ENCODE measurements around the gene FAM13C. TPM values are rescaled to one million over a fixed set of nuclear protein-coding genes. Genes with fewer than 3 reads are reported as not detected.

The FAM13C gene
- total RNA-seq, 2 donors from 2014 or later: 5.4 to 9.6 TPM

- 37 to 49% methylated on average over 3 of the region's 3 CpGs for WGBS, 2 donors
- intact Hi-C loops (cut with DNase I): no loop called here
Observed at GRCh38 chr10:59384761-59385160, 22.4 kb upstream of the FAM13C start.

GRCh38 chr10:59383908-59384307, 21.6 kb upstream of the FAM13C start:
- Histone ChIP-seq H3K36me3 (replicated peaks in 1 of 2; ENCODE audit: insufficient read depth in 1 of 2, low read depth in 2 of 2) (no peaks in the 10 kb centered on the region), H3K4me1 (no peaks in the 10 kb centered on the region), H3K9me3 (no peaks in the 10 kb centered on the region), H3K27me3 (no peaks in the 10 kb centered on the region), H3K4me3 (no peak overlapping the region), H3K27ac (no peak overlapping the region)
- 59 to 60% methylated on average over 3 of the region's 3 CpGs for WGBS, 2 donors
- intact Hi-C loops (cut with DNase I): no loop called here
- no peak for DNase-seq
- ATAC-seq: no peak
- TF ChIP-seq CTCF (IDR thresholded peaks at IDR 0.05) (no peak), POLR2A (IDR thresholded peaks at IDR 0.05) (no peak)

More at GRCh38 chr10:59384761-59385160, 22.4 kb upstream of the FAM13C start:
- H3K27ac ChIP-seq: no peak overlapping the region
- DNase-seq (no peak), ATAC-seq (no peak)
- no peaks in the 10 kb centered on the region for H3K27me3 ChIP-seq
- no peaks in the 10 kb centered on the region for H3K9me3 ChIP-seq
- H3K4me3 ChIP-seq: no peak overlapping the region
- no peaks in the 10 kb centered on the region for H3K36me3 ChIP-seq (replicated peaks in 1 of 2; ENCODE audit: insufficient read depth in 1 of 2, low read depth in 2 of 2)
- H3K4me1 ChIP-seq: no peaks in the 10 kb centered on the region
- TF ChIP-seq POLR2A (IDR thresholded peaks at IDR 0.05): no peak
- no peak for TF ChIP-seq CTCF (IDR thresholded peaks at IDR 0.05)

DNA sequence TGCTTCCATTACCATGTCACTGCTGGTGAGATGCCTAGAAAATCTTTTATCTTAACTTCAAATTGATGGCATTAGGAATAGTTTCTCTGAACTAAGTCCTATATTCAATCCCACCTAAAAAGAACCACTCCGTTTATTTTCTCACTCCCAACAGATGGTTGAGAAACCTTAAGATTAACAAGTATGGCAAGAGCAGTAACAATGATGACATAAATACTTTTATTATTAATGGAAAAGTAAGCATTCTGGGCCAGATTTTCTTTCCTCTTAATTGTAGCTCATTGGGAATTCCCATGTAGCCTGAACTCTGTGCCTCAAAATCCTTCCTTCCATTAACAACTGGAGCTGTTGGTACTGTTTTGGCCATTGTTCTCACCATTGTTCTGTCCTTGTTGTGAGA, 21.1 kb upstream of the FAM13C start:
- DNase-seq: no peak
- 53 to 57% methylated on average over 1 of the region's 1 CpG for WGBS, 2 donors

GRCh38 chr10:59382831-59383295, 20.5 kb upstream of the FAM13C start:
- Histone ChIP-seq H3K4me3 (no peak overlapping the region), H3K4me1 (no peaks in the 10 kb centered on the region), H3K27ac (no peak overlapping the region), H3K9me3 (no peaks in the 10 kb centered on the region), H3K36me3 (replicated peaks in 1 of 2; ENCODE audit: insufficient read depth in 1 of 2, low read depth in 2 of 2) (no peaks in the 10 kb centered on the region), H3K27me3 (no peaks in the 10 kb centered on the region)
- intact Hi-C loops (cut with DNase I): no loop called here
- DNase-seq: peak in 1 of 4 donors; percentile 4
- TF ChIP-seq POLR2A (IDR thresholded peaks at IDR 0.05) (no peak), CTCF (IDR thresholded peaks at IDR 0.05) (no peak)
- 38 to 39% methylated on average over 3 of the region's 3 CpGs for WGBS, 2 donors
- peak; percentile 38 for ATAC-seq

More for the DNA sequence above, 21.1 kb upstream of the FAM13C start:
- no peak overlapping the region for H3K27ac ChIP-seq
- no peak overlapping the region for H3K4me3 ChIP-seq
- no peaks in the 10 kb centered on the region for H3K27me3 ChIP-seq
- no peaks in the 10 kb centered on the region for H3K36me3 ChIP-seq (replicated peaks in 1 of 2; ENCODE audit: insufficient read depth in 1 of 2, low read depth in 2 of 2)
- intact Hi-C loops (cut with DNase I): no loop called here
- H3K4me1 ChIP-seq: no peaks in the 10 kb centered on the region
- no peak for TF ChIP-seq POLR2A (IDR thresholded peaks at IDR 0.05)
- no peak for TF ChIP-seq CTCF (IDR thresholded peaks at IDR 0.05)
- no peak for ATAC-seq
- no peaks in the 10 kb centered on the region for H3K9me3 ChIP-seq

GRCh38 chr10:59381687-59382086, 19.3 kb upstream of the FAM13C start:
- DNase-seq (no peak), ATAC-seq (no peak)
- no peaks in the 10 kb centered on the region for H3K27me3 ChIP-seq
- TF ChIP-seq POLR2A (IDR thresholded peaks at IDR 0.05) (no peak), CTCF (IDR thresholded peaks at IDR 0.05) (no peak)
- H3K4me3 ChIP-seq: no peak overlapping the region
- WGBS, 2 donors: 21 to 43% methylated on average over 1 of the region's 1 CpG
- intact Hi-C loops (cut with DNase I): no loop called here
- H3K36me3 ChIP-seq (replicated peaks in 1 of 2; ENCODE audit: insufficient read depth in 1 of 2, low read depth in 2 of 2): no peaks in the 10 kb centered on the region
- H3K4me1 ChIP-seq: no peaks in the 10 kb centered on the region
- H3K27ac ChIP-seq: no peak overlapping the region
- no peaks in the 10 kb centered on the region for H3K9me3 ChIP-seq
